PFSK-1 (cell line): Measurements from ENCODE around the gene SMAD4.

Experiments
- FOXP2 ChIP-seq: optimal IDR thresholded peaks from 2 replicates; pipeline ENCODE3; 2011; ENCODE audit warnings: borderline replicate concordance, control low read depth, inconsistent platforms; ENCODE audit not compliant: insufficient read depth; ENCODE audit errors: extremely low read length, extremely low read depth
- POLR2AphosphoS5 ChIP-seq: IDR thresholded peaks from 2 replicates; pipeline ENCODE4 v1.6.1; 2012; ENCODE audit warnings: low read depth, mild to moderate bottlenecking, control low read depth, low read length, moderate library complexity
- SIN3A ChIP-seq: IDR thresholded peaks from 2 replicates; pipeline ENCODE4 v1.6.1; 2012; ENCODE audit warnings: mild to moderate bottlenecking, low read length, moderate library complexity, borderline replicate concordance; ENCODE audit not compliant: insufficient read depth
- TAF1 ChIP-seq: IDR thresholded peaks from 2 replicates; pipeline ENCODE4 v1.6.1; 2012; ENCODE audit warnings: low read length, control low read depth, borderline replicate concordance; ENCODE audit not compliant: insufficient read depth
- TF ChIP-seq, protein P1 (sequence below), 2 experiments: IDR thresholded peaks; 2 replicates each; pipeline versions ENCODE4 v1.6.1 to v1.8.0; 2011 to 2012; ENCODE audit warnings: low read depth in 2 of 2, low read length in 2 of 2, control low read depth in 1 of 2, inconsistent platforms in 1 of 2, mild to moderate bottlenecking in 1 of 2, moderate library complexity in 1 of 2; ENCODE audit not compliant: insufficient read depth in 1 of 2

DNA sequence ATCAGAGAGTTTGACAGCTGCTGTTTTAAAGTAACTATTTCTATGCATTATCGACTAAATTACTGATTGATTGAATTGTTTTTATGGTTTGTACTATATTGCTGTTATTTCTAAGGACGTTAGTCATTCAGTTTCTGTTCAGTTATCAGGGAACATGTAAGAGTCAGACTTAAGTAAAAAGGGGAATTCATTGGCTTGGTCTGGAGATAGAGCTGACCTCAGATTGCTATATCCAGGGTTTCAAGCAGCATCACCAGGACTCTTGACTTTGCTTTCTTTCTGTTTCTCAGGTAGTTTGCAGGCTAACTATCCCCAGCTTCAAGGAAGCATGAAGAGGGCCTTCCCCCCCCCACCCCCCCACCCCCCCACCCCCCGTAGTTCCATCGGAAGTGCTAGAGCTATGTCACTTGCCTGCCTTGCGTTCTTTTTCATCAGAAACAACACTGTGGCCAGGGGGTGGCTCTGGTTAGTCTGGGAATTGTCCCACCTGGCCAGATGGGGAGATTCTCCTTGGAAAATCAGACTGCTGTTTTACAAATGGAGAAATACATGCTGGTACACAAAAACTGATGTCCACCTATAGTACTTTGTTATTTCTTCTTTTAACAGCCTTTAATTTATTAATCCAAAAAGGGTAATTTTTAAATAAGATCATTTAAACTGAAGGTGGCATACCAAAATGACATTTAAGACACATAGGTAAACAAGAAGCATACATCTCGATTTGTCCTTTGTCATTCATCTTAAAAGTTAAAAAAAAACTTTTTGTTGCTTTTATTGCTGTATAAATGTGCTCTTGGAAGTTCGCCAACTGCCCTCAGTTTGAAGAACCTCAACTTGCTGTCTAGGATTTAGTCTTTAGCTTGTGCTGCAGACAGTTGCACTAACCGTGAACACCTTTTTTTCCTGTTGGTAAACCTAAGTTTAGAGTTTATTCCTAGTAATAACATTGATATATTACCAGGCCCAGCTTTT, 9.4 kb downstream of the SMAD4 start:
- TF ChIP-seq, protein P1, sequence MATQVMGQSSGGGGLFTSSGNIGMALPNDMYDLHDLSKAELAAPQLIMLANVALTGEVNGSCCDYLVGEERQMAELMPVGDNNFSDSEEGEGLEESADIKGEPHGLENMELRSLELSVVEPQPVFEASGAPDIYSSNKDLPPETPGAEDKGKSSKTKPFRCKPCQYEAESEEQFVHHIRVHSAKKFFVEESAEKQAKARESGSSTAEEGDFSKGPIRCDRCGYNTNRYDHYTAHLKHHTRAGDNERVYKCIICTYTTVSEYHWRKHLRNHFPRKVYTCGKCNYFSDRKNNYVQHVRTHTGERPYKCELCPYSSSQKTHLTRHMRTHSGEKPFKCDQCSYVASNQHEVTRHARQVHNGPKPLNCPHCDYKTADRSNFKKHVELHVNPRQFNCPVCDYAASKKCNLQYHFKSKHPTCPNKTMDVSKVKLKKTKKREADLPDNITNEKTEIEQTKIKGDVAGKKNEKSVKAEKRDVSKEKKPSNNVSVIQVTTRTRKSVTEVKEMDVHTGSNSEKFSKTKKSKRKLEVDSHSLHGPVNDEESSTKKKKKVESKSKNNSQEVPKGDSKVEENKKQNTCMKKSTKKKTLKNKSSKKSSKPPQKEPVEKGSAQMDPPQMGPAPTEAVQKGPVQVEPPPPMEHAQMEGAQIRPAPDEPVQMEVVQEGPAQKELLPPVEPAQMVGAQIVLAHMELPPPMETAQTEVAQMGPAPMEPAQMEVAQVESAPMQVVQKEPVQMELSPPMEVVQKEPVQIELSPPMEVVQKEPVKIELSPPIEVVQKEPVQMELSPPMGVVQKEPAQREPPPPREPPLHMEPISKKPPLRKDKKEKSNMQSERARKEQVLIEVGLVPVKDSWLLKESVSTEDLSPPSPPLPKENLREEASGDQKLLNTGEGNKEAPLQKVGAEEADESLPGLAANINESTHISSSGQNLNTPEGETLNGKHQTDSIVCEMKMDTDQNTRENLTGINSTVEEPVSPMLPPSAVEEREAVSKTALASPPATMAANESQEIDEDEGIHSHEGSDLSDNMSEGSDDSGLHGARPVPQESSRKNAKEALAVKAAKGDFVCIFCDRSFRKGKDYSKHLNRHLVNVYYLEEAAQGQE (IDR thresholded peaks at IDR 0.05; ENCODE audit: insufficient read depth in 1 of 2, low read depth in 2 of 2, low read length in 2 of 2): no peak
- TF ChIP-seq TAF1 (no peak), POLR2AphosphoS5 (no peak), FOXP2 (no peak), SIN3A (no peak)
